Measurements from ENCODE around the gene ZNF248. TPM values are rescaled to one million over a fixed set of nuclear protein-coding genes. Genes with fewer than 3 reads are reported as not detected.

ZNF248 gene
- total and polyA plus RNA-seq, 9 of the 15 experiments (the other 6 are each of a cell fraction or from before 2014, with no cell fraction given): 4.5 to 16.5 (median 10.2) TPM

DNA sequence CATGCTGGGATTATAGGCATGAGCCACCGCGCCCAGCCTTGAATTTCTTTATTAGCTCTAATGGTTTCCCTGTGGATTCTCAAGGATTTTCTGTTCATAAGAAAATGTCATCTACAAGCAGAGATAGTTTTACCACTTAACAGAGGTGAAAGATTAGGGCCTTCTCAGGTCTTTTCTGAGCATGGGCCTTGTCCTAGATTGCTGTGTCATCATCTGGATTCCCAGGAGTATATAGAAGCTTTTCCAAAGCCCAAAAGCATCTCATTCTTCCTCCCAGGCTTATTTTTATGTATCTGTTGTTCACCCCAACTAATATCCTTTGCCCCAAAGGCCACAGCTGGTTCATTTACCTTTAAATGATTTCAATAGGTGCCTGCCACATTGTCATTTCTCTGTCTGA, 13.7 kb upstream of the ZNF248 start (continued):
- TF ChIP-seq ETV6 (IDR thresholded peaks at IDR 0.05; ENCODE audit: borderline replicate concordance in 1 of 2, low read depth in 2 of 2, low read length in 1 of 2) (no peak), ETV6 (CRISPR knock-in tag; IDR thresholded peaks at IDR 0.05; ENCODE audit: borderline replicate concordance) (no peak), CREB1 (IDR thresholded peaks at IDR 0.05) (no peak), CREB1 (CRISPR knock-in tag; IDR thresholded peaks at IDR 0.05) (no peak), NELFE (IDR thresholded peaks at IDR 0.05; ENCODE audit: insufficient read depth, insufficient read length) (no peak), ETS2 (tag; IDR thresholded peaks at IDR 0.05; ENCODE audit: borderline replicate concordance, poor library complexity, severe bottlenecking) (no peak), SP2 (IDR thresholded peaks at IDR 0.05; ENCODE audit: extremely low read depth, low read depth, low read length, poor library complexity, severe bottlenecking) (no peak), BRD4 (IDR thresholded peaks at IDR 0.05) (no peak), MAFF (IDR thresholded peaks at IDR 0.05; ENCODE audit: low read length) (peak; percentile 40; the same call in 1 of the 2 replicates), ATF1 (CRISPR knock-in tag; IDR thresholded peaks at IDR 0.05) (no peak), ATF1 (tag; IDR thresholded peaks at IDR 0.05) (no peak), MTA1 (IDR thresholded peaks at IDR 0.05; ENCODE audit: borderline replicate concordance) (no peak), NFE2 (IDR thresholded peaks at IDR 0.05; ENCODE audit: low read depth) (peak; percentile 54), HNRNPK (IDR thresholded peaks at IDR 0.05; ENCODE audit: low read depth, low read length, poor library complexity, severe bottlenecking) (no peak), KLF6 (CRISPR knock-in tag; IDR thresholded peaks at IDR 0.05; ENCODE audit: borderline replicate concordance) (no peak), ZNF133 (CRISPR knock-in tag; IDR thresholded peaks at IDR 0.05) (no peak), ZNF766 (CRISPR knock-in tag; conservative IDR thresholded peaks at IDR 0.05) (0 out of 2 replicates have a peak, but pooled peaks have one; percentile 2), ZNF143 (CRISPR knock-in tag; IDR thresholded peaks at IDR 0.05) (no peak), ZNF764 (CRISPR knock-in tag; IDR thresholded peaks at IDR 0.05; ENCODE audit: low read depth) (no peak), ZNF140 (CRISPR knock-in tag; IDR thresholded peaks at IDR 0.05) (no peak), CHCHD3 (CRISPR knock-in tag; IDR thresholded peaks at IDR 0.05) (no peak)
- TF ChIP-seq, protein P1, sequence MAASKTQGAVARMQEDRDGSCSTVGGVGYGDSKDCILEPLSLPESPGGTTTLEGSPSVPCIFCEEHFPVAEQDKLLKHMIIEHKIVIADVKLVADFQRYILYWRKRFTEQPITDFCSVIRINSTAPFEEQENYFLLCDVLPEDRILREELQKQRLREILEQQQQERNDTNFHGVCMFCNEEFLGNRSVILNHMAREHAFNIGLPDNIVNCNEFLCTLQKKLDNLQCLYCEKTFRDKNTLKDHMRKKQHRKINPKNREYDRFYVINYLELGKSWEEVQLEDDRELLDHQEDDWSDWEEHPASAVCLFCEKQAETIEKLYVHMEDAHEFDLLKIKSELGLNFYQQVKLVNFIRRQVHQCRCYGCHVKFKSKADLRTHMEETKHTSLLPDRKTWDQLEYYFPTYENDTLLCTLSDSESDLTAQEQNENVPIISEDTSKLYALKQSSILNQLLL (CRISPR knock-in tag; IDR thresholded peaks at IDR 0.05; ENCODE audit: borderline replicate concordance): no peak
- TF ChIP-seq, protein P2, sequence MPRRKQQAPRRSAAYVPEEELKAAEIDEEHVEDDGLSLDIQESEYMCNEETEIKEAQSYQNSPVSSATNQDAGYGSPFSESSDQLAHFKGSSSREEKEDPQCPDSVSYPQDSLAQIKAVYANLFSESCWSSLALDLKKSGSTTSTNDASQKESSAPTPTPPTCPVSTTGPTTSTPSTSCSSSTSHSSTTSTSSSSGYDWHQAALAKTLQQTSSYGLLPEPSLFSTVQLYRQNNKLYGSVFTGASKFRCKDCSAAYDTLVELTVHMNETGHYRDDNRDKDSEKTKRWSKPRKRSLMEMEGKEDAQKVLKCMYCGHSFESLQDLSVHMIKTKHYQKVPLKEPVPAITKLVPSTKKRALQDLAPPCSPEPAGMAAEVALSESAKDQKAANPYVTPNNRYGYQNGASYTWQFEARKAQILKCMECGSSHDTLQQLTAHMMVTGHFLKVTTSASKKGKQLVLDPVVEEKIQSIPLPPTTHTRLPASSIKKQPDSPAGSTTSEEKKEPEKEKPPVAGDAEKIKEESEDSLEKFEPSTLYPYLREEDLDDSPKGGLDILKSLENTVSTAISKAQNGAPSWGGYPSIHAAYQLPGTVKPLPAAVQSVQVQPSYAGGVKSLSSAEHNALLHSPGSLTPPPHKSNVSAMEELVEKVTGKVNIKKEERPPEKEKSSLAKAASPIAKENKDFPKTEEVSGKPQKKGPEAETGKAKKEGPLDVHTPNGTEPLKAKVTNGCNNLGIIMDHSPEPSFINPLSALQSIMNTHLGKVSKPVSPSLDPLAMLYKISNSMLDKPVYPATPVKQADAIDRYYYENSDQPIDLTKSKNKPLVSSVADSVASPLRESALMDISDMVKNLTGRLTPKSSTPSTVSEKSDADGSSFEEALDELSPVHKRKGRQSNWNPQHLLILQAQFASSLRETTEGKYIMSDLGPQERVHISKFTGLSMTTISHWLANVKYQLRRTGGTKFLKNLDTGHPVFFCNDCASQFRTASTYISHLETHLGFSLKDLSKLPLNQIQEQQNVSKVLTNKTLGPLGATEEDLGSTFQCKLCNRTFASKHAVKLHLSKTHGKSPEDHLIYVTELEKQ (CRISPR knock-in tag; IDR thresholded peaks at IDR 0.05): no peak
- TF ChIP-seq, protein P3, sequence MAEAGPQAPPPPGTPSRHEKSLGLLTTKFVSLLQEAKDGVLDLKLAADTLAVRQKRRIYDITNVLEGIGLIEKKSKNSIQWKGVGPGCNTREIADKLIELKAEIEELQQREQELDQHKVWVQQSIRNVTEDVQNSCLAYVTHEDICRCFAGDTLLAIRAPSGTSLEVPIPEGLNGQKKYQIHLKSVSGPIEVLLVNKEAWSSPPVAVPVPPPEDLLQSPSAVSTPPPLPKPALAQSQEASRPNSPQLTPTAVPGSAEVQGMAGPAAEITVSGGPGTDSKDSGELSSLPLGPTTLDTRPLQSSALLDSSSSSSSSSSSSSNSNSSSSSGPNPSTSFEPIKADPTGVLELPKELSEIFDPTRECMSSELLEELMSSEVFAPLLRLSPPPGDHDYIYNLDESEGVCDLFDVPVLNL (CRISPR knock-in tag; IDR thresholded peaks at IDR 0.05; ENCODE audit: low read depth): no peak
- TF ChIP-seq, protein P4, sequence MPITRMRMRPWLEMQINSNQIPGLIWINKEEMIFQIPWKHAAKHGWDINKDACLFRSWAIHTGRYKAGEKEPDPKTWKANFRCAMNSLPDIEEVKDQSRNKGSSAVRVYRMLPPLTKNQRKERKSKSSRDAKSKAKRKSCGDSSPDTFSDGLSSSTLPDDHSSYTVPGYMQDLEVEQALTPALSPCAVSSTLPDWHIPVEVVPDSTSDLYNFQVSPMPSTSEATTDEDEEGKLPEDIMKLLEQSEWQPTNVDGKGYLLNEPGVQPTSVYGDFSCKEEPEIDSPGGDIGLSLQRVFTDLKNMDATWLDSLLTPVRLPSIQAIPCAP (CRISPR knock-in tag; IDR thresholded peaks at IDR 0.05; ENCODE audit: borderline replicate concordance): no peak
